Body of pancreas (tissue), 4 donors: ENCODE measurements around the gene COPE. TPM values are rescaled to one million over a fixed set of nuclear protein-coding genes. Genes with fewer than 3 reads are reported as not detected.
A peak's percentile ranks its signal among the peaks of the same experiment; 100 is the strongest.

Experiments used
- ATAC-seq: fragments of 150-250 bp; one replicate; pipeline ENCODE4 v1.9.1; 2016
- DNase-seq, 4 donors: peaks; one replicate each; pipeline ENCODE4 v3.0.0-alpha.2; 2019
- H3K27ac ChIP-seq, 4 donors: fragments of 200-600 bp; sonication (generic); 1 replicate in 3 of 4; 2 replicates in 1 of 4; pipeline versions ENCODE4 v1.5.1 to v1.6.1; 2016 to 2019; ENCODE audit warnings: mild to moderate bottlenecking in 1 of 4, mixed read lengths in 1 of 4, moderate library complexity in 1 of 4
- H3K27me3 ChIP-seq, 2 donors: fragments of 200-600 bp; sonication (generic); one replicate each; pipeline ENCODE4 v1.6.0; 2016; ENCODE audit warnings: mild to moderate bottlenecking in 1 of 2
- H3K36me3 ChIP-seq, 2 donors: fragments of 200-600 bp; sonication (generic); replicated peaks in 1 of 2; 2 replicates each; pipeline ENCODE4 v1.5.1; 2016; ENCODE audit warnings: low read depth in 2 of 2; ENCODE audit not compliant: insufficient read depth in 1 of 2
- H3K4me1 ChIP-seq: fragments of 200-600 bp; sonication (generic); one replicate; pipeline ENCODE4 v1.6.0; 2016
- H3K4me3 ChIP-seq, 2 donors: fragments of 200-600 bp; sonication (generic); 1 replicate in 1 of 2; 2 replicates in 1 of 2; pipeline ENCODE4 v1.5.1; 2016 to 2019
- H3K9me3 ChIP-seq, 3 donors: fragments of 200-600 bp; sonication (generic); 1 replicate in 2 of 3; 2 replicates in 1 of 3; pipeline ENCODE4 v1.5.1; 2016
- POLR2A ChIP-seq, 3 donors: fragments of 450-650 bp; IDR thresholded peaks; one replicate each; pipeline ENCODE4 v1.6.1; 2016; ENCODE audit warnings: antibody characterized with exemption in 3 of 3, mild to moderate bottlenecking in 2 of 3
- WGBS, 2 donors: methylation state at CpG; one replicate each; pipeline ENCODE4 v1.1.5; 2017; 5-methylcytosine and 5-hydroxymethylcytosine counted together
- intact Hi-C: fragments of 100-400 bp; cut with DNase I; formaldehyde crosslinking; loops from one replicate; pipeline ENCODE4 v1.15.1; 2023
- total RNA-seq, 2 donors: library from RNA; depleted of rRNA; stranded (reverse); fragments of >200 nt; gene quantifications; one replicate each; pipeline ENCODE4 v1.1.0, GENCODE V29; 2016
- TF ChIP-seq, protein P1 (sequence below), 7 experiments: fragments of 450-650 bp in 4 of 7; fragments of 200-600 bp in 3 of 7; sonication (generic) in 3 of 7; IDR thresholded peaks; one replicate each; pipeline ENCODE4 v1.5.1; 2016 to 2019; ENCODE audit warnings: antibody characterized with exemption in 7 of 7

COPE gene
- total RNA-seq: 100 to 1,000 TPM; 111 to 166 TPM

DNA sequence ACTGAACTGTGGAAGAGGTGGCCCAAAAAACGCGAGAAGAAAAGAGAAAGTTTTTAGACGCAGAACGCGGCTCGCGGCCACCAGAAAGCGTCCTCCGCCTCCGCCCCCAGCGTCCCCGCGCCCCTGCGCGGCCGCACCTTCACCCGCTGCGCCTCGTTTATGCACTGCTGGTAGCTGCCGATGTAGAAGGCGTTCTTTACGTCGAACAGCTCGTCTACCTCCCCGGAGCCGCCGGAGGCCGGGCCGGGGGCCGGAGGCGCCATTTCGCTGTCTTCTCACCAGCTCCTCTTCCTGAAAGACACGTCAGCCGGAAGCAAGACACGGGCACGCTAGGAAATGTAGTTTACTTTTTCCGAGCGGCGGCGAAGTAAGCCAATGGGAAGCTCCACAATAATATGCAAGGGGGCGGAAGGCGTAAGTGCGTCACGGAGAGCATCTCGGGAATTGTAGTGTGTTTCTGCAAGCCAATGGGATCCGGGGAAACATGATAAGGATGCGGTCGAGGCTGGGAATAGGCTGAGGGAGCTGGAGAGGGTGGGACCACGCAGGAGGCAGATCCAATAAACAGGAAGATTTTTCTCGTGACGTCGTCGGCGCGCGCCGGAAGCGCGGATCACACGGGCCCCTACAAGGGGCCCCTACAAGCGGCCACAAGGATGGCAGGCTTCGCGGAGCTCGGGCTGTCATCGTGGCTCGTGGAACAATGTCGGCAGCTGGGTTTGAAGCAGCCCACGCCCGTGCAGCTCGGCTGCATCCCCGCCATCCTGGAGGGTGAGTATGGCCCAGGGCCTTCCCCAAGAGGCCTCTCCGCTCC is at the start of gene COPE, which contains the start of gene DDX49:
TSS of gene COPE (minus strand) at position 302 of the 814 bp plus-strand sequence. CDS start at position 263, 39 bp downstream.
TSS of gene DDX49 (plus strand) at position 630 of the 814 bp plus-strand sequence. CDS start at position 657, 27 bp downstream.
- no peaks in the 10 kb centered on the region for H3K9me3 ChIP-seq
- TF ChIP-seq, protein P1, sequence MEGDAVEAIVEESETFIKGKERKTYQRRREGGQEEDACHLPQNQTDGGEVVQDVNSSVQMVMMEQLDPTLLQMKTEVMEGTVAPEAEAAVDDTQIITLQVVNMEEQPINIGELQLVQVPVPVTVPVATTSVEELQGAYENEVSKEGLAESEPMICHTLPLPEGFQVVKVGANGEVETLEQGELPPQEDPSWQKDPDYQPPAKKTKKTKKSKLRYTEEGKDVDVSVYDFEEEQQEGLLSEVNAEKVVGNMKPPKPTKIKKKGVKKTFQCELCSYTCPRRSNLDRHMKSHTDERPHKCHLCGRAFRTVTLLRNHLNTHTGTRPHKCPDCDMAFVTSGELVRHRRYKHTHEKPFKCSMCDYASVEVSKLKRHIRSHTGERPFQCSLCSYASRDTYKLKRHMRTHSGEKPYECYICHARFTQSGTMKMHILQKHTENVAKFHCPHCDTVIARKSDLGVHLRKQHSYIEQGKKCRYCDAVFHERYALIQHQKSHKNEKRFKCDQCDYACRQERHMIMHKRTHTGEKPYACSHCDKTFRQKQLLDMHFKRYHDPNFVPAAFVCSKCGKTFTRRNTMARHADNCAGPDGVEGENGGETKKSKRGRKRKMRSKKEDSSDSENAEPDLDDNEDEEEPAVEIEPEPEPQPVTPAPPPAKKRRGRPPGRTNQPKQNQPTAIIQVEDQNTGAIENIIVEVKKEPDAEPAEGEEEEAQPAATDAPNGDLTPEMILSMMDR (IDR thresholded peaks at IDR 0.05): peak in 1 of 7 experiments; percentile 15
- peak; percentile 78 to 95 (median 94) for TF ChIP-seq POLR2A (IDR thresholded peaks at IDR 0.05)

DNA sequence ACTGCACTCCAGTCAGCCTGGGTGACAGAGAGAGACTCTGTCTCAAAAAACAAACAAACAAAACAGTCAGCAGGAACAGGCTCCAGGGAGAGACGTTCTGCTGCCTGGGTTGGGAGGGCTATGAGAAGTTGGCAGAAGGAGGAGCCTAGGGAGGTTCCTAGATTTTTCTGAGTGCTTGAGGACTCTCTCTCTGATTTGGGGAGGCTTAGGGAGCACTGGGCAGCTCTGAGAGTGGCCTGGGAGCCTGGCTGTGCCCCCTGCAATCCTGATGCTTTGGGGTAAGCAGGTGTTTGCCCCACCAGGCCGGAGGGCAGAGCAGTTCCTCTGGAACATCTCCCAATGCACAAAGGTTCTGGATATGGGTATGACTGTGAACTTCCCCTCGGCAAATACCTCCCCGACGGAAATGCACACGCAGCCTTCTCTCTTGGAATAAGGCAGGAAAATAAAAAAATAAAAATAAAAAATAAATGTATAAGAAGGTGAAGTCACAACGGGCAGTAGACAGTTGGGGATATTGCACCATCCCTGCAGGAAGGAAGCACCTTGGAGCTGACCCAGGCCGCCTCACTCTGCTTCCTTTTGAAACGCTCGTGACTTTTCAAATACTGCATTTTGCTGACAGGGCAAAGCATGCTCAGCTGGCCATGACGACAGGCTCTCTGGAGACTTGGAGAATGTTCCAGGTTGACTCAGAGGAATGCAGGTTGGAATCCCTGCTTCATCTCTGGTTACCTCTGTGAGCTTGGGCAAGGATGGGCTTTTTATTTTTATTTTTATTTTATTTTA is 48.4 kb upstream of the COPE start:
- TF ChIP-seq, protein P1 (IDR thresholded peaks at IDR 0.05): no peak
- no peak for TF ChIP-seq POLR2A (IDR thresholded peaks at IDR 0.05)
- peak in 3 of 4 donors; percentile 41 to 73 (median 43) for DNase-seq
- ATAC-seq: no peak
- Histone ChIP-seq H3K27me3 (no peaks in the 10 kb centered on the region), H3K9me3 (no peaks in the 10 kb centered on the region), H3K4me1 (no peaks in the 10 kb centered on the region), H3K36me3 (no peaks in the 10 kb centered on the region), H3K27ac (peak overlapping the region in 2 of 4 donors; percentile 30 to 63), H3K4me3 (no peak overlapping the region)
- 42 to 49% methylated on average over 11 of the region's 11 CpGs for WGBS, 2 donors
- intact Hi-C loops: no loop called here

More for the DNA sequence above, at the start of gene COPE, which contains the start of gene DDX49:
- Histone ChIP-seq H3K4me3 (peak within 1 kb of the TSS; percentile 67 to 100), H3K27ac (peak within 1 kb of the TSS; percentile 79 to 99 (median 88)), H3K27me3 (no peaks in the 10 kb centered on the region), H3K4me1 (peaks cover 48% of the 10 kb centered on the region), H3K36me3 (peaks cover 0 to 10% of the 10 kb centered on the region in 2 donors)
- 0% methylated on average over 22 to 72 of the region's 72 CpGs for WGBS, 2 donors
- ATAC-seq (peak; percentile 99), DNase-seq (peak; percentile 97 to 99 (median 97))
- intact Hi-C loops: no loop called here

DNA sequence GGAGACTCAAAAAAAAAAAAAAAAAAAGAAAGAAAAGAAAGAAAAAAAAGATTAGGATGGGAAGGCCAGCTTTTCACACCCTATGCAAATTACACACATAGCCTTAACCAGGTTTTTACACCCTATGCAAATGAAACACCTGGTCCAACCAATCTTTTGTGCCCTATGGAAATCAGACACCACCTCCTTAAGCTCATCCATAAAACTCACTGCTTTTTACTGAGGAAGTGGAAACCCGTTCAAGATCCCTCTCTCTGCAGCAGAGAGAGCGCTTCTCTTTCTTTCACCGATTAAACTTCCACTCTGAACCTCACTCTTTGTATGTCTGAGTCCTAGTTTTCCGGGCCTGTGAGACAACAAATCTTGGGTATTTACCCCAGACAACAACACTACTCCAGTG is 47.1 kb upstream of the COPE start:
- Histone ChIP-seq H3K9me3 (no peaks in the 10 kb centered on the region), H3K27ac (peak overlapping the region in 1 of 4 donors; percentile 63), H3K27me3 (no peaks in the 10 kb centered on the region), H3K4me1 (no peaks in the 10 kb centered on the region), H3K4me3 (no peak overlapping the region), H3K36me3 (no peaks in the 10 kb centered on the region)
- intact Hi-C loops: no loop called here
- TF ChIP-seq, protein P1 (IDR thresholded peaks at IDR 0.05): no peak
- TF ChIP-seq POLR2A (IDR thresholded peaks at IDR 0.05): no peak
- 40 to 64% methylated on average over 4 of the region's 4 CpGs for WGBS, 2 donors
- ATAC-seq (no peak), DNase-seq (no peak)

DNA sequence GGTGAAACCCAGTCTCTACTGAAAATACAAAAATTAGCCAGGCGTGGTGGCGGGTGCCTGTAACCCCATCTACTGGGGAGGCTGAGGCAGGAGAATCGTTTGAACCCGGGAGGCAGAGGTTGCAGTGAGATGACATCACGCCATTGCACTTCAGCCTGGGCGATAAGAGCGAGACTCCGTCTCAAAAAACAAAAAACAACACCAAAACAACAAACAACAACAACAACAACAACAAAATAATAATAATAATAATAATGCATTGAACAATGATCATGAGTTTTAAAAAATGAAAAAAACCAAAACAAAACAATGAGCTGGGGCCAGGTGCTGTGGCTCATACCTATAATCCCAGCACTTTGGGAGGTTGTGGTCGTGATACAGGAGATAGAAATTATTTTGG is 44.9 kb upstream of the COPE start:
- Histone ChIP-seq H3K36me3 (no peaks in the 10 kb centered on the region), H3K27ac (no peak overlapping the region), H3K4me3 (no peak overlapping the region), H3K27me3 (no peaks in the 10 kb centered on the region), H3K4me1 (no peaks in the 10 kb centered on the region), H3K9me3 (no peaks in the 10 kb centered on the region)
- ATAC-seq (no peak), DNase-seq (no peak)
- 80 to 89% methylated on average over 9 of the region's 9 CpGs for WGBS, 2 donors
- TF ChIP-seq, protein P1 (IDR thresholded peaks at IDR 0.05): no peak
- no peak for TF ChIP-seq POLR2A (IDR thresholded peaks at IDR 0.05)
- intact Hi-C loops: no loop called here
